K562 (cell line): ENCODE measurements around the gene HCRTR2. TPM values are rescaled to one million over a fixed set of nuclear protein-coding genes. Genes with fewer than 3 reads are reported as not detected.

ENCODE experiments used
- ATAC-seq: fragments of 200-7000 bp; cut with Tn5 transposase; 3 replicates; pipeline ENCODE4 v1.9.1; 2020; ENCODE audit warnings: moderate library complexity
- BruUV-seq: library from RNA; stranded (reverse); fragments of 400-500 nt; replicated peaks from 2 replicates; lab custom pipeline; 2021; lab: Mats Ljungman, UMichigan
- CTCF ChIA-PET: fragments of 300-600 bp; formaldehyde crosslinking; extraction: SDS; loops from one replicate; lab custom pipeline; 2021; ENCODE audit warnings: low intra/inter-chr PET ratio; lab: Yijun Ruan, JAX
- POLR2A ChIA-PET: fragments of 300-600, 350-650 bp; sonication (Branson Sonifier 250); formaldehyde crosslinking; extraction: SDS; loops from one replicate; lab custom pipeline; 2021; ENCODE audit warnings: antibody characterized with exemption, inconsistent platforms; lab: Yijun Ruan, JAX
- DNase-seq, 4 experiments: peaks; one replicate each; pipeline versions ENCODE4 v3.0.0 to v3.0.0-alpha.2; 2011 to 2018; ENCODE audit warnings: low spot score in 3 of 4, mixed read lengths in 3 of 4; ENCODE audit errors: extremely low read depth in 1 of 4
- FAIRE-seq: peaks from 2 replicates; lab custom pipeline; 2011; peaks lifted over from hg19 to GRCh38; lab: Jason Lieb, UNC
- H2AFZ ChIP-seq: 2 replicates; pipeline ENCODE4 v1.6.0; 2011; ENCODE audit warnings: low read depth, low read length, control low read depth, inconsistent platforms
- H3K27ac ChIP-seq: fragments of 200-600 bp; 3 replicates; pipeline ENCODE4 v1.8.0; 2011; ENCODE audit warnings: low read depth, mild to moderate bottlenecking, control low read depth, inconsistent platforms, low read length, moderate library complexity, mixed read lengths; ENCODE audit errors: extremely low read depth
- H3K27me3 ChIP-seq, 2 experiments: fragments of 300-600 bp in 1 of 2; 2 replicates in 1 of 2; 3 replicates in 1 of 2; pipeline versions ENCODE4 v1.6.0 to v1.8.0; 2011; ENCODE audit warnings: inconsistent platforms in 2 of 2, low read length in 2 of 2, mild to moderate bottlenecking in 1 of 2, mixed read lengths in 1 of 2, moderate library complexity in 1 of 2; ENCODE audit not compliant: control insufficient read depth in 2 of 2, insufficient read depth in 2 of 2
- H3K36me3 ChIP-seq: fragments of 300-600 bp; 3 replicates; pipeline ENCODE4 v1.8.0; 2011; ENCODE audit warnings: mild to moderate bottlenecking, low read length, inconsistent platforms; ENCODE audit not compliant: control insufficient read depth, insufficient read depth
- H3K4me1 ChIP-seq, 2 experiments: fragments of 200-600 bp in 1 of 2; replicated peaks in 1 of 2; 2 replicates in 1 of 2; 3 replicates in 1 of 2; pipeline versions ENCODE4 v1.5.1 to v1.8.0; 2011; ENCODE audit warnings: inconsistent platforms in 2 of 2, low read length in 2 of 2, mild to moderate bottlenecking in 1 of 2, mixed read lengths in 1 of 2, moderate library complexity in 1 of 2; ENCODE audit not compliant: control insufficient read depth in 2 of 2, insufficient read depth in 2 of 2
- H3K4me2 ChIP-seq: 2 replicates; pipeline ENCODE4 v1.6.1; 2011; ENCODE audit warnings: low read length, control low read depth, inconsistent platforms, mixed read lengths; ENCODE audit not compliant: insufficient read depth
- H3K4me3 ChIP-seq: fragments of 200-600 bp; sonication (generic), shearing (Covaris generic); 2 replicates; pipeline ENCODE4 v1.5.1; 2016; ENCODE audit warnings: control low read depth, inconsistent platforms
- H3K79me2 ChIP-seq: fragments of 200-600 bp; 3 replicates; pipeline ENCODE4 v1.8.0; 2011; ENCODE audit warnings: low read length, inconsistent platforms; ENCODE audit not compliant: control insufficient read depth, insufficient read depth
- H3K9ac ChIP-seq, 2 experiments: 2 replicates each; pipeline versions ENCODE4 v1.6.0 to v1.6.1; 2011; ENCODE audit warnings: low read depth in 2 of 2, low read length in 2 of 2, control low read depth in 1 of 2, inconsistent platforms in 1 of 2, mild to moderate bottlenecking in 1 of 2, mixed read lengths in 1 of 2; ENCODE audit not compliant: insufficient read depth in 1 of 2
- H3K9me1 ChIP-seq: one replicate; pipeline ENCODE4 v1.6.0; 2011; ENCODE audit warnings: inconsistent platforms, mild to moderate bottlenecking, low read length, moderate library complexity; ENCODE audit not compliant: control insufficient read depth, insufficient read depth
- H3K9me3 ChIP-seq: replicated peaks from 2 replicates; pipeline ENCODE4 v1.5.1; 2011; ENCODE audit warnings: low read depth, low read length, inconsistent platforms; ENCODE audit not compliant: control insufficient read depth, insufficient read depth
- H4K20me1 ChIP-seq: replicated peaks from 2 replicates; pipeline ENCODE4 v1.6.1; 2011; ENCODE audit warnings: low read length, inconsistent platforms, mixed read lengths; ENCODE audit not compliant: control insufficient read depth, insufficient read depth
- BRD4 ChIP-seq: fragments of 200-600 bp; sonication (generic); IDR thresholded peaks from 2 replicates; pipeline ENCODE4 v1.6.1; 2017; ENCODE audit warnings: inconsistent platforms
- CBX3 ChIP-seq, 2 experiments: IDR thresholded peaks; 1 replicate in 1 of 2; 2 replicates in 1 of 2; pipeline ENCODE4 v1.6.1; 2012; ENCODE audit warnings: inconsistent platforms in 2 of 2, low read length in 2 of 2, borderline replicate concordance in 1 of 2, control low read depth in 1 of 2
- CHCHD3 ChIP-seq: fragments of 250-450 bp; sonication (Bioruptor Pico); IDR thresholded peaks from 2 replicates; pipeline ENCODE4 v2.1.2; 2022; ENCODE audit warnings: mild to moderate bottlenecking
- CSDE1 ChIP-seq, 2 experiments: fragments of 450-650 bp; IDR thresholded peaks; 2 replicates each; pipeline ENCODE4 v1.6.1; 2016; ENCODE audit warnings: mild to moderate bottlenecking in 1 of 2
- HNRNPH1 ChIP-seq: fragments of 200-400 bp; formaldehyde crosslinking; optimal IDR thresholded peaks from 2 replicates; pipeline ENCODE3; 2017; ENCODE audit warnings: low read depth, mild to moderate bottlenecking, low read length, moderate library complexity
- MAFG ChIP-seq: fragments of 450-650 bp; conservative IDR thresholded peaks from 2 replicates; pipeline ENCODE4 v1.6.1; 2016; ENCODE audit warnings: missing genetic modification characterization, missing compliant biosample characterization
- MXI1 ChIP-seq: IDR thresholded peaks from 2 replicates; pipeline ENCODE4 v1.6.1; 2011; ENCODE audit warnings: low read depth, mild to moderate bottlenecking, improper control_type of control experiment, low read length
- PHF8 ChIP-seq: fragments of 200-600 bp; sonication (generic); IDR thresholded peaks from 2 replicates; pipeline ENCODE4 v1.6.1; 2012; ENCODE audit warnings: mixed run types, mild to moderate bottlenecking, inconsistent platforms, low read length, moderate library complexity, borderline replicate concordance
- PYGO2 ChIP-seq: fragments of 450-650 bp; IDR thresholded peaks from 2 replicates; pipeline ENCODE4 v1.6.1; 2016; ENCODE audit warnings: mild to moderate bottlenecking, missing genetic modification characterization, moderate library complexity, missing compliant biosample characterization
- RBFOX2 ChIP-seq: fragments of 200-400 bp; formaldehyde crosslinking; IDR thresholded peaks from 2 replicates; pipeline ENCODE4 v1.6.1; 2017; ENCODE audit warnings: low read depth, mild to moderate bottlenecking, low read length, moderate library complexity
- ZNF263 ChIP-seq: sonication (generic); formaldehyde crosslinking; IDR thresholded peaks from 2 replicates; pipeline ENCODE4 v1.8.0; 2022; ENCODE audit warnings: mild to moderate bottlenecking, missing genetic modification reagents, borderline replicate concordance
- ZNF436 ChIP-seq: fragments of 250-450, 450-650 bp; sonication (Bioruptor Pico); formaldehyde crosslinking; IDR thresholded peaks from 2 replicates; pipeline ENCODE4 v1.7.0; 2020; ENCODE audit warnings: mild to moderate bottlenecking
- ZNF695 ChIP-seq: fragments of 450-650 bp; formaldehyde crosslinking; IDR thresholded peaks from 2 replicates; pipeline ENCODE4 v1.4.0; 2020; ENCODE audit warnings: mild to moderate bottlenecking, moderate library complexity
- WGBS: fragments of 100-300 bp; shearing (Covaris generic); methylation state at CpG from one replicate; pipeline ENCODE4 v1.1.6; 2016; ENCODE audit warnings: low coverage, mixed read lengths; ENCODE audit not compliant: insufficient coverage; ENCODE audit errors: missing lambda C conversion rate; 5-methylcytosine and 5-hydroxymethylcytosine counted together
- in situ Hi-C: fragments of 300-500 bp; cut with MboI; formaldehyde crosslinking; loops from 4 replicates; pipeline ENCODE4 v1.15.0; 2018; ENCODE audit warnings: inconsistent platforms, mixed read lengths
- intact Hi-C: fragments of 100-400 bp; cut with micrococcal nuclease; formaldehyde crosslinking; loops from 2 replicates; pipeline ENCODE4 v1.14.2; 2022
- polyA plus RNA-seq, 8 experiments: library from polyadenylated mRNA; depleted of rRNA in 4 of 8; stranded (reverse) in 5 of 8; unstranded in 3 of 8; fragments of >200 nt; fragmentation: Nextera tagmentation in 2 of 8; fragmentation: Illumina TruSeq in 1 of 8; extraction: Ambion mirVana in 2 of 8; extraction: Trizol in 1 of 8; gene quantifications; 2 replicates each; pipeline versions ENCODE4 v1.2.1 to v1.2.3, GENCODE V29; 2011 to 2014; ENCODE audit warnings: inconsistent platforms in 1 of 8, missing spikeins in 1 of 8
- total RNA-seq, 7 experiments: library from RNA; depleted of rRNA in 6 of 7; stranded (reverse); fragments of >200 nt in 6 of 7; fragmentation: Illumina TruSeq in 2 of 7; extraction: Trizol in 2 of 7; gene quantifications; 2 replicates each; pipeline versions ENCODE4 v1.2.1 to v1.2.3, GENCODE V29; 2011 to 2021; ENCODE audit warnings: low replicate concordance in 1 of 7
- TF ChIP-seq, protein P1 (sequence below): fragments of 250-450 bp; sonication (Bioruptor Pico); IDR thresholded peaks from 2 replicates; pipeline ENCODE4 v1.4.0; 2020
- TF ChIP-seq, protein P2 (sequence below): fragments of 250-450 bp; sonication (Bioruptor Pico); IDR thresholded peaks from 2 replicates; pipeline ENCODE4 v1.4.0; 2020; ENCODE audit warnings: mild to moderate bottlenecking, moderate library complexity, borderline replicate concordance
- TF ChIP-seq, protein P3 (sequence below): fragments of 250-450 bp; sonication (Bioruptor Pico); IDR thresholded peaks from 2 replicates; pipeline ENCODE4 v1.5.0; 2021

HCRTR2 gene
- total and polyA plus RNA-seq, 9 of the 15 experiments (the other 6 are each of a cell fraction or from before 2014, with no cell fraction given), result not detected

DNA sequence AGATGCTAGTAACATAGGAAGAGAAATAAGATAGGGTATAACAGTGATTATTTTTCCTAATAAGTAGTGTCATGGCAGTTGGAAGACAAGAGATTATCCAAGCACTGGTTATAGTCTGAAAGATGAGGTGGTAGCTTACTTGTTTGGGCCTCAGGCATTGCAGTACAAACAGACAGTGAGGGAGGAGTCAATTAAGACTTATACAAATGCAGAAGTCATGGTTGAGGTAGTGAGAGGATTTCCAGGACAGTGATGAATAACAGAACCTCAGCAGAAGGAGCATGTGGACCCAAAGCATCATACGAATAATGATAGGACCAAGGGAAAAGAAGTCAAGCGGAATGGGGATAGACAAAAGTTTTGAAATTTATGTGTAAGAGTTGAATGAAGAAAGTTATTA, 53.5 kb downstream of the HCRTR2 start:
- Histone ChIP-seq H4K20me1 (no peaks in the 10 kb centered on the region), H3K9ac (no peak overlapping the region), H3K27me3 (no peaks in the 10 kb centered on the region), H2AFZ (no peak overlapping the region), H3K4me1 (no peaks in the 10 kb centered on the region), H3K27ac (no peak overlapping the region), H3K9me3 (no peaks in the 10 kb centered on the region), H3K4me2 (no peak overlapping the region), H3K36me3 (no peaks in the 10 kb centered on the region), H3K9me1 (no peaks in the 10 kb centered on the region), H3K4me3 (no peak overlapping the region), H3K79me2 (no peaks in the 10 kb centered on the region)
- FAIRE-seq (no peak), DNase-seq (no peak), ATAC-seq (no peak)
- BruUV-seq, result no TSS peak
- 0% methylated on average over 2 of the region's 2 CpGs for WGBS
- ChIA-PET POLR2A (no interaction called here), CTCF (no interaction called here)
- intact Hi-C loops (no loop called here), in situ Hi-C loops (no loop called here)
- TF ChIP-seq RBFOX2, result no peak
- TF ChIP-seq, protein P1, sequence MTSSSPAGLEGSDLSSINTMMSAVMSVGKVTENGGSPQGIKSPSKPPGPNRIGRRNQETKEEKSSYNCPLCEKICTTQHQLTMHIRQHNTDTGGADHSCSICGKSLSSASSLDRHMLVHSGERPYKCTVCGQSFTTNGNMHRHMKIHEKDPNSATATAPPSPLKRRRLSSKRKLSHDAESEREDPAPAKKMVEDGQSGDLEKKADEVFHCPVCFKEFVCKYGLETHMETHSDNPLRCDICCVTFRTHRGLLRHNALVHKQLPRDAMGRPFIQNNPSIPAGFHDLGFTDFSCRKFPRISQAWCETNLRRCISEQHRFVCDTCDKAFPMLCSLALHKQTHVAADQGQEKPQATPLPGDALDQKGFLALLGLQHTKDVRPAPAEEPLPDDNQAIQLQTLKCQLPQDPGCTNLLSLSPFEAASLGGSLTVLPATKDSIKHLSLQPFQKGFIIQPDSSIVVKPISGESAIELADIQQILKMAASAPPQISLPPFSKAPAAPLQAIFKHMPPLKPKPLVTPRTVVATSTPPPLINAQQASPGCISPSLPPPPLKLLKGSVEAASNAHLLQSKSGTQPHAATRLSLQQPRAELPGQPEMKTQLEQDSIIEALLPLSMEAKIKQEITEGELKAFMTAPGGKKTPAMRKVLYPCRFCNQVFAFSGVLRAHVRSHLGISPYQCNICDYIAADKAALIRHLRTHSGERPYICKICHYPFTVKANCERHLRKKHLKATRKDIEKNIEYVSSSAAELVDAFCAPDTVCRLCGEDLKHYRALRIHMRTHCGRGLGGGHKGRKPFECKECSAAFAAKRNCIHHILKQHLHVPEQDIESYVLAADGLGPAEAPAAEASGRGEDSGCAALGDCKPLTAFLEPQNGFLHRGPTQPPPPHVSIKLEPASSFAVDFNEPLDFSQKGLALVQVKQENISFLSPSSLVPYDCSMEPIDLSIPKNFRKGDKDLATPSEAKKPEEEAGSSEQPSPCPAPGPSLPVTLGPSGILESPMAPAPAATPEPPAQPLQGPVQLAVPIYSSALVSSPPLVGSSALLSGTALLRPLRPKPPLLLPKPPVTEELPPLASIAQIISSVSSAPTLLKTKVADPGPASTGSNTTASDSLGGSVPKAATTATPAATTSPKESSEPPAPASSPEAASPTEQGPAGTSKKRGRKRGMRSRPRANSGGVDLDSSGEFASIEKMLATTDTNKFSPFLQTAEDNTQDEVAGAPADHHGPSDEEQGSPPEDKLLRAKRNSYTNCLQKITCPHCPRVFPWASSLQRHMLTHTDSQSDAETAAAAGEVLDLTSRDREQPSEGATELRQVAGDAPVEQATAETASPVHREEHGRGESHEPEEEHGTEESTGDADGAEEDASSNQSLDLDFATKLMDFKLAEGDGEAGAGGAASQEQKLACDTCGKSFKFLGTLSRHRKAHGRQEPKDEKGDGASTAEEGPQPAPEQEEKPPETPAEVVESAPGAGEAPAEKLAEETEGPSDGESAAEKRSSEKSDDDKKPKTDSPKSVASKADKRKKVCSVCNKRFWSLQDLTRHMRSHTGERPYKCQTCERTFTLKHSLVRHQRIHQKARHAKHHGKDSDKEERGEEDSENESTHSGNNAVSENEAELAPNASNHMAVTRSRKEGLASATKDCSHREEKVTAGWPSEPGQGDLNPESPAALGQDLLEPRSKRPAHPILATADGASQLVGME, result no peak
- TF ChIP-seq, protein P2, sequence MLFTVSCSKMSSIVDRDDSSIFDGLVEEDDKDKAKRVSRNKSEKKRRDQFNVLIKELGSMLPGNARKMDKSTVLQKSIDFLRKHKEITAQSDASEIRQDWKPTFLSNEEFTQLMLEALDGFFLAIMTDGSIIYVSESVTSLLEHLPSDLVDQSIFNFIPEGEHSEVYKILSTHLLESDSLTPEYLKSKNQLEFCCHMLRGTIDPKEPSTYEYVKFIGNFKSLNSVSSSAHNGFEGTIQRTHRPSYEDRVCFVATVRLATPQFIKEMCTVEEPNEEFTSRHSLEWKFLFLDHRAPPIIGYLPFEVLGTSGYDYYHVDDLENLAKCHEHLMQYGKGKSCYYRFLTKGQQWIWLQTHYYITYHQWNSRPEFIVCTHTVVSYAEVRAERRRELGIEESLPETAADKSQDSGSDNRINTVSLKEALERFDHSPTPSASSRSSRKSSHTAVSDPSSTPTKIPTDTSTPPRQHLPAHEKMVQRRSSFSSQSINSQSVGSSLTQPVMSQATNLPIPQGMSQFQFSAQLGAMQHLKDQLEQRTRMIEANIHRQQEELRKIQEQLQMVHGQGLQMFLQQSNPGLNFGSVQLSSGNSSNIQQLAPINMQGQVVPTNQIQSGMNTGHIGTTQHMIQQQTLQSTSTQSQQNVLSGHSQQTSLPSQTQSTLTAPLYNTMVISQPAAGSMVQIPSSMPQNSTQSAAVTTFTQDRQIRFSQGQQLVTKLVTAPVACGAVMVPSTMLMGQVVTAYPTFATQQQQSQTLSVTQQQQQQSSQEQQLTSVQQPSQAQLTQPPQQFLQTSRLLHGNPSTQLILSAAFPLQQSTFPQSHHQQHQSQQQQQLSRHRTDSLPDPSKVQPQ (CRISPR knock-in tag), result no peak
- no peak for TF ChIP-seq PHF8
- TF ChIP-seq CBX3 (IDR thresholded peaks at IDR 0.05; ENCODE audit: borderline replicate concordance in 1 of 2, low read length in 2 of 2), result no peak
- no peak for TF ChIP-seq HNRNPH1
- TF ChIP-seq ZNF695 (CRISPR knock-in tag), result no peak
- no peak for TF ChIP-seq PYGO2 (tag)
- TF ChIP-seq BRD4, result no peak
- TF ChIP-seq CSDE1 (IDR thresholded peaks at IDR 0.05), result no peak
- TF ChIP-seq MAFG, result no peak
- TF ChIP-seq, protein P3, sequence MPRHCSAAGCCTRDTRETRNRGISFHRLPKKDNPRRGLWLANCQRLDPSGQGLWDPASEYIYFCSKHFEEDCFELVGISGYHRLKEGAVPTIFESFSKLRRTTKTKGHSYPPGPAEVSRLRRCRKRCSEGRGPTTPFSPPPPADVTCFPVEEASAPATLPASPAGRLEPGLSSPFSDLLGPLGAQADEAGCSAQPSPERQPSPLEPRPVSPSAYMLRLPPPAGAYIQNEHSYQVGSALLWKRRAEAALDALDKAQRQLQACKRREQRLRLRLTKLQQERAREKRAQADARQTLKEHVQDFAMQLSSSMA, result no peak
- no peak for TF ChIP-seq MXI1
- TF ChIP-seq CHCHD3, result no peak
- no peak for TF ChIP-seq ZNF263 (CRISPR knock-in tag)
- TF ChIP-seq ZNF436, result no peak
